ENCODE measurements around the gene CDH13. TPM values are rescaled to one million over a fixed set of nuclear protein-coding genes. Genes with fewer than 3 reads are reported as not detected.

Gene CDH13
- total and polyA plus RNA-seq, 2 donors (not counting 3 experiments of a cell fraction or from before 2014, with no cell fraction given): 96.6 to 124 TPM

GRCh38 chr16:83747936-83748335 is 1121.2 kb downstream of the CDH13 start:
- no peak overlapping the region for H3K9ac ChIP-seq (replicated peaks; ENCODE audit: extremely low read depth, insufficient read depth, low read length)
- H3K9me3 ChIP-seq (replicated peaks; ENCODE audit: control insufficient read depth, insufficient read depth, low read length): no peaks in the 10 kb centered on the region
- H3K4me1 ChIP-seq (ENCODE audit: control insufficient read depth, extremely low read depth, insufficient read depth, low read length): no peaks in the 10 kb centered on the region
- no peak overlapping the region for H3K27ac ChIP-seq (ENCODE audit: insufficient read depth, low read depth, low read length)
- FAIRE-seq: no peak
- intact Hi-C loops (cut with micrococcal nuclease) (no loop called here), dilution Hi-C loops (cut with MboI; ENCODE audit: extremely low pct_ligation_motif_present, low sequenced_read_pairs) (no loop called here)
- no peaks in the 10 kb centered on the region for H3K36me3 ChIP-seq (ENCODE audit: control insufficient read depth in 2 of 2, extremely low read depth in 1 of 2, insufficient read depth in 2 of 2, low read length in 2 of 2)
- H2AFZ ChIP-seq (ENCODE audit: low read depth, low read length): no peak overlapping the region
- H3K9me1 ChIP-seq (replicated peaks; ENCODE audit: control insufficient read depth, extremely low read depth, insufficient read depth, low read length): no peaks in the 10 kb centered on the region
- no TSS peak for BruUV-seq (replicated peaks)
- no peaks in the 10 kb centered on the region for H3K79me2 ChIP-seq (ENCODE audit: control insufficient read depth, insufficient read depth, low read length)
- no peak overlapping the region for H3K4me3 ChIP-seq (replicated peaks in 1 of 3; ENCODE audit: insufficient read depth in 1 of 3, low read depth in 1 of 3, low read length in 3 of 3)
- DNase-seq (ENCODE audit: low read depth, low spot score): no peak
- no peak overlapping the region for H3K4me2 ChIP-seq (ENCODE audit: insufficient read depth, low read length)
- TF ChIP-seq GATA2 (IDR thresholded peaks at IDR 0.05; ENCODE audit: insufficient read depth, insufficient read length, low read depth, low read length): no peak
- no peak for TF ChIP-seq MYC (IDR thresholded peaks at IDR 0.05; ENCODE audit: low read depth, low read length)
- no peak for TF ChIP-seq JUN (IDR thresholded peaks at IDR 0.05; ENCODE audit: borderline replicate concordance, insufficient read depth, insufficient read length, low read depth)
- TF ChIP-seq FOS (IDR thresholded peaks at IDR 0.05; ENCODE audit: borderline replicate concordance, insufficient read depth, low read length): no peak
- TF ChIP-seq MAX (IDR thresholded peaks at IDR 0.05; ENCODE audit: insufficient read depth, insufficient read length): no peak
- TF ChIP-seq POLR2A (IDR thresholded peaks at IDR 0.05; ENCODE audit: low read depth, low read length): no peak
- TF ChIP-seq POLR2AphosphoS5 (IDR thresholded peaks at IDR 0.05; ENCODE audit: insufficient read depth, low read depth, low read length): no peak
- TF ChIP-seq EZH2 (IDR thresholded peaks at IDR 0.05; ENCODE audit: borderline replicate concordance, low read depth, low read length, severe bottlenecking): no peak
- TF ChIP-seq CTCF (IDR thresholded peaks at IDR 0.05; ENCODE audit: extremely low read depth in 1 of 2, insufficient read depth in 1 of 2, low read depth in 1 of 2, low read length in 2 of 2): no peak
- H3K27me3 ChIP-seq (ENCODE audit: control insufficient read depth in 2 of 2, insufficient read depth in 2 of 2, low read length in 2 of 2): no peaks in the 10 kb centered on the region
- CTCF ChIA-PET: no interaction called here
- no peaks in the 10 kb centered on the region for H4K20me1 ChIP-seq (replicated peaks; ENCODE audit: control insufficient read depth, extremely low read depth, insufficient read depth, low read length)
- POLR2A ChIA-PET: no interaction called here

Measured in endothelial cell of umbilical vein (primary cell).